NOMO-1 treated with DMSO at 0.1 percent for 48 hours (cell line): ENCODE results near the gene ARRB1.
A peak's percentile ranks its signal among the peaks of the same experiment; 100 is the strongest.
"Not testable (repeated sequence)": the region's sequence is repeated elsewhere in the genome, so short reads cannot be mapped to it uniquely, and the experiment has no call there.

Experiments used
- DNase-seq: peaks from one replicate; lab custom pipeline; 2025; ENCODE audit not compliant: unreplicated experiment; lab: John Stamatoyannopoulos, UW

Gene ARRB1

GRCh38 chr11:75351541-75351790 is at the start of gene ARRB1:
Gene ARRB1 (minus strand): TSS chr11:75351661. CDS start chr11:75351607, 54 bp downstream.
- DNase-seq: no peak

GRCh38 chr11:75400146-75400865 is 48.8 kb upstream of the ARRB1 start:
- DNase-seq: peak; percentile 30

- peak; percentile 85 for DNase-seq
These were observed 48.1 kb upstream of the ARRB1 start, which contains the start of gene RPS3 for GRCh38 chr11:75399344-75400145. Gene RPS3 (plus strand): TSS chr11:75399518. CDS start chr11:75399548, 30 bp downstream.

GRCh38 chr11:75398906-75399305 is 47.4 kb upstream of the ARRB1 start:
- no peak for DNase-seq

GRCh38 chr11:75394085-75394840 is 42.8 kb upstream of the ARRB1 start:
- no peak for DNase-seq

GRCh38 chr11:75389925-75390324 is 38.5 kb upstream of the ARRB1 start:
- no peak for DNase-seq

GRCh38 chr11:75389276-75389605 is 37.8 kb upstream of the ARRB1 start:
- DNase-seq: no peak

GRCh38 chr11:75388386-75389275 is 37.2 kb upstream of the ARRB1 start:
- DNase-seq: peak; percentile 80

- no peak for DNase-seq
These were observed 36.4 kb upstream of the ARRB1 start for GRCh38 chr11:75387736-75388294.

GRCh38 chr11:75386942-75387630 is 35.6 kb upstream of the ARRB1 start:
- no peak for DNase-seq

GRCh38 chr11:75384438-75385080 is 33.1 kb upstream of the ARRB1 start:
- peak; percentile 59 for DNase-seq

- peak; percentile 50 for DNase-seq
These were observed 31.8 kb upstream of the ARRB1 start for GRCh38 chr11:75383246-75383645.

GRCh38 chr11:75380716-75381420 is 29.4 kb upstream of the ARRB1 start:
- DNase-seq: peak; percentile 37

- no peak for DNase-seq
These were observed 28.8 kb upstream of the ARRB1 start for GRCh38 chr11:75380245-75380644.

GRCh38 chr11:75378776-75379175 is 27.3 kb upstream of the ARRB1 start:
- DNase-seq: not testable (repeated sequence)

- DNase-seq: peak; percentile 7
These were observed 24.7 kb upstream of the ARRB1 start for GRCh38 chr11:75376175-75376574.

GRCh38 chr11:75375626-75376025 is 24.2 kb upstream of the ARRB1 start:
- no peak for DNase-seq

GRCh38 chr11:75374646-75375045 is 23.2 kb upstream of the ARRB1 start:
- DNase-seq: no peak

GRCh38 chr11:75373201-75373600 is 21.7 kb upstream of the ARRB1 start:
- no peak for DNase-seq
